ENCODE data around the gene ALPG. TPM values are rescaled to one million over a fixed set of nuclear protein-coding genes. Genes with fewer than 3 reads are reported as not detected.
"Not testable (repeated sequence)": the region's sequence is repeated elsewhere in the genome, so short reads cannot be mapped to it uniquely, and the experiment has no call there.

Gene ALPG
- polyA plus RNA-seq, 3 donors: not detected

DNA sequence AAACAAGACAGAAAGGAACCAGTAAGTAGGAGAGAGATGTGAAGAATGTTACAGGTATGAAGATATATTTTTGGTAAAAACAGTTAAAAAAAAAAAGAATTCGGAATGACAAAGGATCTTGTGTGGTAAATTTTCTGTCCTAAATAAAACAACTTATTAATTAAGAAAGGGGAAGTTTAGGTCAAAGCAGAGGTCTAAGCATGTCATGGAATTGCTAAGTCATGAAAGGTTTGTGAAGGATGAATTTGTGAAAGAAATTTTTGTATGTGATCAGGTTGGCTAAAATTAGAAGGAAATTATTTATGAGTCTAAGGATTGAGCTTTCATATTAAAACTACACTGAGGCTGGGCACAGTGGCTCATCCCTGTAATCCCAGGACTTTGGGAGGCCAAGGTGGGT lies 11.1 kb upstream of the ALPG start:
- no peak for DNase-seq

- no peak for DNase-seq
Measured at GRCh38 chr2:232396683-232397082, 10.0 kb upstream of the ALPG start.

- no peak for DNase-seq
Measured at GRCh38 chr2:232398293-232399034, 8.2 kb upstream of the ALPG start.

- DNase-seq: no peak
Measured at GRCh38 chr2:232400256-232401015, 6.2 kb upstream of the ALPG start.

- no peak for DNase-seq
Measured at GRCh38 chr2:232402518-232402917, 4.1 kb upstream of the ALPG start.

GRCh38 chr2:232405943-232406510 lies 617 bp upstream of the ALPG start:
- no peak for DNase-seq

DNA sequence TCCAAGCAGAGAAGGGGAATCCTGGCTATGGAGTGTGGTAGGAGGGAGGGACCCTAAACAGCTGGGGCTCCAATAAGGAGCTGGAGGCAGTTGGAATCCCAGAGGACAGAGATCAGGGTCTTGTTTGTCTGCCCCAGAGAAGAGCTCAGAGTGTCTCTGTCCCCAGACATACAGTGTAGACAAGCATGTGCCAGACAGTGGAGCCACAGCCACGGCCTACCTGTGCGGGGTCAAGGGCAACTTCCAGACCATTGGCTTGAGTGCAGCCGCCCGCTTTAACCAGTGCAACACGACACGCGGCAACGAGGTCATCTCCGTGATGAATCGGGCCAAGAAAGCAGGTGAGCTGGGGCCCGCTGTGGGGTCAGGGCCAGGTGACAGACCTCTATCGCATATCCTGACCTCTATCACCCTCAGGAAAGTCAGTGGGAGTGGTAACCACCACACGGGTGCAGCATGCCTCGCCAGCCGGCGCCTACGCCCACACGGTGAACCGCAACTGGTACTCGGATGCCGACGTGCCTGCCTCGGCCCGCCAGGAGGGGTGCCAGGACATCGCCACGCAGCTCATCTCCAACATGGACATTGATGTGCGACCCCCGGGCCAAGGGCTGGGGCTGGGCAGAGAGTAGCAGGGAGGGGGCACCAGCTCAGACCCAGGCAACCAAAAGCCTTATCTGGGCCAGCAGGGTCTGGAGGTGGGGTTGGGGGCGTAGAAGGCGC lies 945 bp downstream of the ALPG start:
- not testable (repeated sequence) for DNase-seq

DNA sequence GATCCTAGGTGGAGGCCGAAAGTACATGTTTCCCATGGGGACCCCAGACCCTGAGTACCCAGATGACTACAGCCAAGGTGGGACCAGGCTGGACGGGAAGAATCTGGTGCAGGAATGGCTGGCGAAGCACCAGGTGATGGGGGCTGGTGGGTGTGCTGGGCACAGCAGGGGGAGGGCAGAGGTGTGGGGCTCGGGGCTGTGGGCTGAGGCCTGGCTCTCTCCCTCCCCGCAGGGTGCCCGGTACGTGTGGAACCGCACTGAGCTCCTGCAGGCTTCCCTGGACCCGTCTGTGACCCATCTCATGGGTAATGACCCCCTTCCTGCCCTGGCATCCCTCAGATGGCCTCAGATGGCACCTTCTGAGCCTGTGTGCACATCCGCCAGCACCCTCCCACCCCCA lies 1.6 kb downstream of the ALPG start:
- not testable (repeated sequence) for DNase-seq

- not testable (repeated sequence) for DNase-seq
Measured at GRCh38 chr2:232409617-232410016, 3.0 kb downstream of the ALPG start.

- DNase-seq: no peak
Measured at GRCh38 chr2:232410238-232410900, 3.7 kb downstream of the ALPG start.

- DNase-seq: no peak
Measured at GRCh38 chr2:232411901-232412629, 5.4 kb downstream of the ALPG start.

DNA sequence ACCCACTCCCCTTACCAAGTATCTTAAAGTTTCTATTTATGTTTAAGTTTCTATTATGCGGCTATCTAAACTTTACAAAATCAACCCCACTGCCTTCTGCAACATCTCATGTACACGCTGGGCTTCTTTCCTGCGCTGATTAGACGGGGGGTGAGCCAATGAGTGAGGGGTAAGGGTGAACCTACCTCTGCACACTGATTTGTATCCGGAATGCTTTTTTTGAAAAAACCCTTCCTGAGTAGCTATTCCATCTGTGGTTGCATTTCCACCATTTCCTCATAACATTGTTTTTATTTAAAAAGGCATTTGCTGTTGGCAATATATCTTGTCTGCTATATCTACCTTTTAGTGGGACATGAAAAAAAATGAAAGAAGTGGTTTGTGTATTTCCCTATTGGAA lies 6.3 kb downstream of the ALPG start:
- DNase-seq: no peak

DNA sequence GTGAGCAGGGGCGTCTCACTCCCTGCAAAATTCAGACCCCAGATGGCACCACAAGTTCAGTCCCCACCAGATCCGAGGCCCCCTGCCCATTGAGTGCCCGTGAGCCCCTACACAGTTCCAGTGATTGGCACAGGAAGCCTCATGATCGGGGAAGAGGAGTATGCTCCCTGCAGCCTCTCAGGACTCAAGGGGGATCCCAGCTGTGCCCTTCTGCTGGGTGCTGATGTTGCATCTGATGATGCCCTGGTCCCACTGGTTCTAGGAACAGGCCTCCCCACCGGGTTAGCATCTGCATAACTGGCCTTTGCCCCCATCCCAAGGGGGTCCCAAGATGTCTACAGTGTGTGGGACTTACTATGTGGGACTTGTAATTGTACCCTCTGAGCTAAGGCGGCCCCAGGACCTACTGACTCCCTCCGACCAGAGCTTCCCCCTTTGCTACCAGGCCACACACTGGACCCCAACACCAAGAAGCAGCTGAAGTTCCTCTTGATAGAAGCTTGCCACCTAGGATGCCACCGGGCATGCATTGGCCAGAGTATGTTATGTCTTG lies 8.6 kb downstream of the ALPG start:
- no peak for DNase-seq

GRCh38 chr2:232415736-232416520 lies 9.3 kb downstream of the ALPG start:
- DNase-seq: no peak

DNA sequence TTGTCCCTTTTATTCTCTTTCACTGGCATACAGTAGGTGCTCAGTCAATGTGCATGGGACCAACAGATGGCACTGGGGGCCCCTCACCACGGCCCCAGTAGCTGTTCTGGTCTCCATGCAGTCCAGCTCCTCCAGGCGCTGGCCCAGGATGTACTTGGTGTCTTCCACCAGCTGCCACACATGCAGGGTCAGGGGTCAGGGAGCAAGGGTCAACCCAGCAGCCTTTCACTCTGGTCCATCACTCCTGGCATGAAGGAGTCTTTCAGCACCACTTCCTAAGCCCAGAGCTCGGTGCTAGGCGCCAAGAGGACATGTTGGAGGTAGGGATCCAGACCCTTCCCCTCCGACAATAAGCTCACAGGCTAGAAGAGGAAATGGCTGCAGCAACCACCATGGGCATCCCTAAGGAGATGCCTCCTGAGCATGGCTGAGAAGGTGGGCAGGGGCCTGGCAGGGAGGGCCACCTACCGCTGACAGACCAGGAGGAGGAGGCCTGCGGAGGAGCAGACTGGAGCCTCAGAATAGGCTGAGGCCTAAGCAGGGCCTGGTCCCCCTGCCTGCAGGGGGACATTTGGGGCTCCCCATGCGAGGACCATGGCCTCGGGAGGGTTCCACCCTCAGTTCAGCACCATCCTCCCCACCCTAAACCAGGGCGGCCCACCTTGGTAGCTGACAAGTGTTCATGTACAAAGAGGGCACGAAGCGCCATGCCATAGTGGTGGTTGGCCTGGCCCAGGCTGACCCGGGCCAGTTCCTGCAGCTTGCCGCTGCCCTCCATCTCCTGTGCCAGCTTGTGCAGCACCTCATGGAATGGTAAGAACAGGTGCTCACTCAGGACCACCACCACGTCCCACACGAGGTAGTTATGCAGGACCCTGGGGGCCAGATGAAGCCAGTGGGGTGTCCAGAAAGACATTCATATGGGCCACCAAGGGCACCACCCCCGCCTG lies 10.2 kb downstream of the ALPG start:
- no peak for DNase-seq

GRCh38 chr2:232417489-232417888 lies 10.8 kb downstream of the ALPG start:
- DNase-seq: no peak

DNA sequence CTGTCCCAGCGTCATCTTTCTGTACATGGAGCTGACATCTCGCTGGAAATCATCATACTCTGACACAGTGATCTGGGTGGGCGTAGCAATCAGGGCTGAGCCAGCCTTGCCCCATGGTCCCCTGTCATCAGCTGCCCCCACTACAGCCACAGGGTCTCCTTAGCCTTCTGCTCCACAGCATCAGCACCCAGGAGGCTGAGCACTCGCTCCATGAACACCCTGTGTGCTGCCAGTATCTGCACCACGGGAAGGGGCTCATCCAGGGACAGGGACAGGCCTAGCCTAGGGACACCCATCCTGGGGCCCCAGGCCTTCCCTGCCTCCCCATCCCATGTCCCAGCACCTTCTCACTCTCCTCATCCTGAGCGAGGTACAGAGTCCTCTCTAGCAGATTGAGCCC lies 11.4 kb downstream of the ALPG start:
- DNase-seq: no peak

DNA sequence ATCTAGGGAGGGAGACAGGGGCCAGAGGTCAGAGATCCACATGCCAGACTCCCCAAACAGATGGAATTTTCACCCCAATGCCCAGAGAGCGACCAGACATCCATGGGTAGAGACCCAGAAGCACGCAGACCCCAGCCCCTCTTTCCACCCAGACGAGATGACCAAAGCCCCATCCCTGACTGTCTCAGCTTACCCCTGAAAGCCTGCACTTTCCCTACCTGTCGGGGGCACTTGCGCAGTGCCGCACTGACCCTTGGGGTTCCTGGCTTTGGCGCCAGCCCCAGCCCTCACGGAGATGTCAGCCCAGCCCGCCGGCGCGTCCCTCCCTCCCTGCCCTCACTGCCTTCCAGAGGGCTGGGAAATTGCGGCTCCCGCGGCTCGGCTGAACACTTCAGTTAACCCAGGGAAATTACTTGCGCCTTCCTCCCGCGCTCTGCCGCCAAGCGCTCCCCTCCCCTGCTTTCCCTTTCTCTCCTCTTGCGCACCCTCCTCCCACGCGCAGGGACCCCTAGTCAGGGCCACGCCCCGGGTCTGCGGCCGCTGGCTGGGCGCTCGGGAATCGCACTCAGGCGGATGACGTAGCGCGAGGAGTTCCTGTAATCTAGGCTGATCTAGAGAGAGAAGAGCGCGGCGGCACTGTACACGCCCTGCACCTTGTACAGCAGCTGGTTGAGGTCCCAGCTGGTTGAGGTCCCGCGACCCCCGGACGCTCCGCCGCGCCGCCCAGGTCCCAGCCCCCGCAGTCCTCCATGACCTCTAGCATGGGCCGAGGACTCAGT lies 12.0 kb downstream of the ALPG start:
- DNase-seq: peak; percentile 52

Measured in renal pelvis (tissue), 4 donors.